Measurements from ENCODE around the gene SYTL3. TPM values are rescaled to one million over a fixed set of nuclear protein-coding genes. Genes with fewer than 3 reads are reported as not detected.
A peak's percentile ranks its signal among the peaks of the same experiment; 100 is the strongest.

The SYTL3 gene
- total RNA-seq, 4 donors from 2014 or later = 4.8 to 23.1 (median 11.3) TPM

DNA sequence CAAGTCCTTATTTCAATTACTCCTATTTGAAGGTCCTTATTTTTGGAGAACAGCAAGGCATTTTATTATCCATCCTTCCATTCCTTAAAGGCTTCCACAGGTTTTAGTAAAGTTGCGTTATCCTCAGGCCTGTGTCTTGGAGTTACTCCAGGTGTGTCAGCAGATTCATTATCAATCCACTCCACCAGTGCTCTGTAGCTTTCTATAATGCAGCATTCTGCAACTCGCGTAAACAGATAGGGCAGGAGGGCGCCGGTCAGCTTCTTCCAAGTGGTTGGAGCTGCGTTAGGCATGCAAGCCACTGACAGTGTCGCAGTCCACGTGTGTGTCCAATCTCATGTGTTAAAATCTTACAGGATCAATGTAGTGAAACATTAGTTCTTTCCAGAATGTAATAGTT is 75.8 kb downstream of the SYTL3 start:
- Histone ChIP-seq H3K9me3 (no peaks in the 10 kb centered on the region), H3K4me1 (peaks cover 0 to 6% (median 2%) of the 10 kb centered on the region in 4 donors)
- TF ChIP-seq, protein P1, sequence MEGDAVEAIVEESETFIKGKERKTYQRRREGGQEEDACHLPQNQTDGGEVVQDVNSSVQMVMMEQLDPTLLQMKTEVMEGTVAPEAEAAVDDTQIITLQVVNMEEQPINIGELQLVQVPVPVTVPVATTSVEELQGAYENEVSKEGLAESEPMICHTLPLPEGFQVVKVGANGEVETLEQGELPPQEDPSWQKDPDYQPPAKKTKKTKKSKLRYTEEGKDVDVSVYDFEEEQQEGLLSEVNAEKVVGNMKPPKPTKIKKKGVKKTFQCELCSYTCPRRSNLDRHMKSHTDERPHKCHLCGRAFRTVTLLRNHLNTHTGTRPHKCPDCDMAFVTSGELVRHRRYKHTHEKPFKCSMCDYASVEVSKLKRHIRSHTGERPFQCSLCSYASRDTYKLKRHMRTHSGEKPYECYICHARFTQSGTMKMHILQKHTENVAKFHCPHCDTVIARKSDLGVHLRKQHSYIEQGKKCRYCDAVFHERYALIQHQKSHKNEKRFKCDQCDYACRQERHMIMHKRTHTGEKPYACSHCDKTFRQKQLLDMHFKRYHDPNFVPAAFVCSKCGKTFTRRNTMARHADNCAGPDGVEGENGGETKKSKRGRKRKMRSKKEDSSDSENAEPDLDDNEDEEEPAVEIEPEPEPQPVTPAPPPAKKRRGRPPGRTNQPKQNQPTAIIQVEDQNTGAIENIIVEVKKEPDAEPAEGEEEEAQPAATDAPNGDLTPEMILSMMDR (IDR thresholded peaks at IDR 0.05) = no peak
- TF ChIP-seq POLR2A (IDR thresholded peaks at IDR 0.05) = no peak

DNA sequence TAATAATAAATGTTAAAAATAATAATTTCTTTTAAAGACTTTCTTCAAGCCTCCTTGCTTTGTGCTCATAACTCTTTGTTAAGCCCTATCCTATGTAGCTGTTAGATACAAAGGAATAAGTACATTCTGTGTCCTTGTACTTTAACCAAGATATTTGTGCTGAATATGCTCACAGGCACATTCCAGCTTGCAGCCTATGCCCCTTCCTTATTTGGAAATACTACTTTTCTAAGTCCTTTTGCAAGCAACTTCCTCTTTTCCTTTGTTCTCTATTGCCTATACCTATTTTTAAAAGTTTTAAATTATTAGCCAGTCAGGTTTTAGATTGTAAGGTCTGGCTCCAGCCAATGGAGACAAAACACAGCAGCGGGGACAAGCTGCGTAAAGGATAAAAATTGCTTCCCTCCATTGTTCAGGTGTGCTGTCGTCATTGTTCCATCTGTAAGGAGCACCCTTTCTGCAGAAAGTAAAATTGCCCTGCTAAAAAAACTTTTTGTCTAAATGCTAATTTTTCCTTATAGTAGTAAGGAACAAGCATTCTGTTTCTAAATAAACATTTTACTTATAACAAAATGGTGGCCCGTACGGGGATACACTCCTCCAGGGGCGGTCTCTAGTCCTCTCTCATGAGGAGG is 80.2 kb downstream of the SYTL3 start:
- Histone ChIP-seq H3K4me3 (no peak overlapping the region), H3K36me3 (peaks cover 0 to 6% (median 0%) of the 10 kb centered on the region in 3 donors), H3K27ac (no peak overlapping the region), H3K27me3 (no peaks in the 10 kb centered on the region), H3K4me1 (no peaks in the 10 kb centered on the region), H3K9me3 (peaks cover 0 to 5% (median 0%) of the 10 kb centered on the region in 4 donors)
- TF ChIP-seq POLR2A (IDR thresholded peaks at IDR 0.05) = no peak
- TF ChIP-seq, protein P1 (IDR thresholded peaks at IDR 0.05) = no peak
- DNase-seq = no peak

More for the DNA sequence above, 75.8 kb downstream of the SYTL3 start:
- no peaks in the 10 kb centered on the region for H3K27me3 ChIP-seq
- H3K4me3 ChIP-seq = no peak overlapping the region
- peaks cover 0 to 3% (median 0%) of the 10 kb centered on the region in 3 donors for H3K36me3 ChIP-seq
- DNase-seq = no peak
- H3K27ac ChIP-seq = no peak overlapping the region

DNA sequence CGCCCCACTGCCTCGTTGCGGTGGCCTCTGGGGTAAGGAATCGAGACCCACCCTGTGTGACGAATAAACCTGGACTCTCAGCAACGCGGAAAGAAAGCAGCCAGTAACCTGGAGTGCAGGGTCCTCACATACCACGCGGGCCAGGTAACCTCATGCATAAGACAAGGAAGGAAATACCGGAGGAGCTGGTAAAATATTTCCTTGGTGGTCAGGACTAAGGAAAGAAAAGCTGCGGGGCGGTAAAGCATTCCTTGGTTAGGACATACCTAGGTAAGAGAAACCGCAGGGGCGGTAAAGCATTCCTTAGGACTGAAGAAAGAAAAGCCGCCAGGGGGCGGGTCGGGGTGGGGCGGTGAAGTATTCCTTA is 80.7 kb downstream of the SYTL3 start:
- H3K27me3 ChIP-seq = no peaks in the 10 kb centered on the region
- H3K4me1 ChIP-seq = no peaks in the 10 kb centered on the region
- H3K27ac ChIP-seq = no peak overlapping the region
- H3K36me3 ChIP-seq = peaks cover 0 to 6% (median 0%) of the 10 kb centered on the region in 3 donors
- TF ChIP-seq, protein P1 (IDR thresholded peaks at IDR 0.05) = no peak
- TF ChIP-seq POLR2A (IDR thresholded peaks at IDR 0.05) = no peak
- no peak overlapping the region for H3K4me3 ChIP-seq
- DNase-seq = no peak
- H3K9me3 ChIP-seq = peaks cover 0 to 5% (median 0%) of the 10 kb centered on the region in 4 donors

DNA sequence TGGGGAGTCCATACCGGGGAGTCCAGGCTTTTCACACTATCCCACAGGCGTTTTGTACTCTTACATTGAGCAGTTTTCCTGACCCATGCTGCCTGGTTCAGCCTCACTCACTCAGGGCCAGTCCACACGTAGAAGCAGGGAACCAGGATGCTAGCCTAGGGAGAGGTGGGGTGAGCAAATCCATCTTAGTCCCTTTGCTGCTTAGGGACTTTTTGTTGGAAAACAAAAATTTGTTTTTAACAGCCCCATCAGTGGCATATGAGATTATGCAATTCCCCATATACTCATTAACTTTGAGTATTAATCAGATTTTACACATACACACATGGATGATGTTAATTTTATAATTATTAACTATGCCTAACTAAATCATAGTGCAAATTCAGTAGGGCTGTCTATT is 85.2 kb downstream of the SYTL3 start:
- Histone ChIP-seq H3K4me1 (peaks cover 0 to 14% (median 0%) of the 10 kb centered on the region in 4 donors), H3K4me3 (no peak overlapping the region), H3K27me3 (no peaks in the 10 kb centered on the region), H3K9me3 (peaks cover 0 to 5% (median 0%) of the 10 kb centered on the region in 4 donors), H3K36me3 (peaks cover 0 to 6% (median 0%) of the 10 kb centered on the region in 3 donors), H3K27ac (no peak overlapping the region)
- TF ChIP-seq POLR2A (IDR thresholded peaks at IDR 0.05) = no peak
- TF ChIP-seq, protein P1 (IDR thresholded peaks at IDR 0.05) = no peak
- DNase-seq = no peak

DNA sequence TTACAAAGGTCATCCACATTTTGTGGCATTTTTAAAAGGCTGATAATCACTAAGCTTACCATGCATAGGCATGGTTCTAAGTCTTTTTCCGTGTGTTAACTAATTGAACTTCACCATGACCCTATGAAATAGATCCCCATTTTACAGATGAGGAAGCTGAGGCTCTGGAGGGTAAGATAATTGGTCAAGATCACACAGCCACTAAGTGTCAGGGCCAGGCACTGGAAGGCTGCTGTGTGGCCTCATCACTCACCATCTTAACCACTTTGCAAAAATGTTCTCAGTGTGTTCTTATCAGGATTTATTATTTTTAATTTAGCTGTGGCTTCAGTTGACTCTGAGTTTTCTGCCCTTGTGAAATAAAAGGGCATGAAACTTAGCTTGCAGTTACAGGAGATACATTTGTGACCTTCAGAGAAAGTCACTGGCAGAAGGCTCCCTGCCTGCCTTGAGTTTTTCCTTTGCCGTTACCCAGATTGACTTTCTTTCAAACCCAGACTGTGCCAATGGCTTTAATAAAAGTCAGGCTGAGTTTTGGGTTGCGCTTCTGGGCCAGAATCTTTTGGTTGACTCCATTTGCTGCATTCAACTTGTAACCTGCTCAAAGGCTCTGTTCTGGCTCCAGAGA is 87.3 kb downstream of the SYTL3 start:
- Histone ChIP-seq H3K27ac (peak overlapping the region in 3 of 4 donors; percentile 23 to 79 (median 65)), H3K4me3 (no peak overlapping the region), H3K36me3 (no peaks in the 10 kb centered on the region), H3K9me3 (peaks cover 0 to 5% (median 0%) of the 10 kb centered on the region in 4 donors), H3K27me3 (no peaks in the 10 kb centered on the region), H3K4me1 (peaks cover 0 to 14% (median 0%) of the 10 kb centered on the region in 4 donors)
- no peak for TF ChIP-seq POLR2A (IDR thresholded peaks at IDR 0.05)
- TF ChIP-seq, protein P1 (IDR thresholded peaks at IDR 0.05) = no peak
- no peak for DNase-seq

All from Peyer's patch (tissue), 4 donors.